ENCODE data around the gene PSG7.
"Not testable (repeated sequence)": the region's sequence is repeated elsewhere in the genome, so short reads cannot be mapped to it uniquely, and the experiment has no call there.

GRCh38 chr19:42934726-42935125 is 2.3 kb downstream of the PSG7 start:
- TF ChIP-seq CTCF (conservative IDR thresholded peaks at IDR 0.05); ZFX (IDR thresholded peaks at IDR 0.05): not testable (repeated sequence)
